GM18508 (cell line): ENCODE data around the gene COL12A1.

Experiments used
- ATAC-seq: cut with Tn5 transposase; IDR thresholded peaks from one replicate; pipeline ENCODE4 v1.9.1; 2021; ENCODE audit warnings: moderate number of reproducible peaks; ENCODE audit not compliant: insufficient read depth, unreplicated experiment

COL12A1 gene

GRCh38 chr6:75108333-75108974 is 97.4 kb downstream of the COL12A1 start:
- no peak for ATAC-seq

- no peak for ATAC-seq
Measured at GRCh38 chr6:75107913-75108312, 97.9 kb downstream of the COL12A1 start.

- no peak for ATAC-seq
Measured at GRCh38 chr6:75106426-75106825, 99.4 kb downstream of the COL12A1 start.

- ATAC-seq: no peak
Measured at GRCh38 chr6:75103431-75103830, 102.4 kb downstream of the COL12A1 start.

GRCh38 chr6:75102301-75102700 is 103.6 kb downstream of the COL12A1 start:
- no peak for ATAC-seq

GRCh38 chr6:75101896-75102295 is 104.0 kb downstream of the COL12A1 start:
- ATAC-seq: no peak

GRCh38 chr6:75098709-75099108 is 107.1 kb downstream of the COL12A1 start:
- ATAC-seq: no peak

- ATAC-seq: no peak
Measured at GRCh38 chr6:75096966-75097365, 108.9 kb downstream of the COL12A1 start.

- no peak for ATAC-seq
Measured at GRCh38 chr6:75094614-75095200, 111.1 kb downstream of the COL12A1 start.

- no peak for ATAC-seq
Measured at GRCh38 chr6:75091467-75092190, 114.2 kb downstream of the COL12A1 start.

- ATAC-seq: no peak
Measured at GRCh38 chr6:75090576-75090975, 115.3 kb downstream of the COL12A1 start.

- no peak for ATAC-seq
Measured at GRCh38 chr6:75089921-75090320, 115.9 kb downstream of the COL12A1 start.

- ATAC-seq: no peak
Measured at GRCh38 chr6:75089151-75089897, 116.5 kb downstream of the COL12A1 start.

- no peak for ATAC-seq
Measured at GRCh38 chr6:75085931-75086635, 119.8 kb downstream of the COL12A1 start.

- no peak for ATAC-seq
Measured at GRCh38 chr6:75084872-75085381, 120.9 kb downstream of the COL12A1 start.

GRCh38 chr6:75084018-75084417 is 121.8 kb downstream of the COL12A1 start:
- no peak for ATAC-seq

GRCh38 chr6:75081921-75082320 is 123.9 kb downstream of the COL12A1 start:
- no peak for ATAC-seq

- ATAC-seq: no peak
Measured at GRCh38 chr6:75081047-75081446, 124.8 kb downstream of the COL12A1 start.

- ATAC-seq: no peak
Measured at GRCh38 chr6:75079589-75079988, 126.3 kb downstream of the COL12A1 start.

- no peak for ATAC-seq
Measured at GRCh38 chr6:75077701-75078100, 128.2 kb downstream of the COL12A1 start.
